T-helper 1 cell treated with Interleukin-12 subunit alpha and Interleukin-12 subunit beta and Interleukin-4 antibody, amounts not matched to agents 30 μg/mL and 1 μg/mL, for 36 hours (primary cell): ENCODE measurements around the gene PLEKHM2.

ENCODE experiments used
- H3K27ac Mint-ChIP-seq: one replicate; pipeline ENCODE4 v1.8.0; 2021; ENCODE audit warnings: mild to moderate bottlenecking, mixed read lengths
- H3K27me3 Mint-ChIP-seq: one replicate; pipeline ENCODE4 v1.8.0; 2021; ENCODE audit warnings: low read depth, mixed read lengths
- H3K36me3 Mint-ChIP-seq: one replicate; pipeline ENCODE4 v1.8.0; 2021; ENCODE audit warnings: low read depth, mixed read lengths
- H3K4me1 Mint-ChIP-seq: one replicate; pipeline ENCODE4 v1.8.0; 2021; ENCODE audit warnings: low read depth, mixed read lengths
- H3K4me3 Mint-ChIP-seq: one replicate; pipeline ENCODE4 v1.8.0; 2021; ENCODE audit warnings: mild to moderate bottlenecking, moderate library complexity, mixed read lengths
- H3K9me3 Mint-ChIP-seq: one replicate; pipeline ENCODE4 v1.8.0; 2021; ENCODE audit warnings: mixed read lengths

PLEKHM2 gene

GRCh38 chr1:15663925-15664324 lies 20.2 kb upstream of the PLEKHM2 start:
- Mint-ChIP-seq H3K36me3 (peaks cover 32% of the 10 kb centered on the region), H3K4me3 (no peak overlapping the region), H3K9me3 (no peaks in the 10 kb centered on the region), H3K4me1 (no peaks in the 10 kb centered on the region), H3K27me3 (no peaks in the 10 kb centered on the region), H3K27ac (no peak overlapping the region)

- Mint-ChIP-seq H3K9me3 (no peaks in the 10 kb centered on the region), H3K27me3 (no peaks in the 10 kb centered on the region), H3K27ac (no peak overlapping the region), H3K4me1 (no peaks in the 10 kb centered on the region), H3K36me3 (peaks cover 6% of the 10 kb centered on the region), H3K4me3 (no peak overlapping the region)
Observed at GRCh38 chr1:15667362-15667761, 16.8 kb upstream of the PLEKHM2 start.

GRCh38 chr1:15668089-15668754 lies 15.9 kb upstream of the PLEKHM2 start:
- Mint-ChIP-seq H3K27me3 (no peaks in the 10 kb centered on the region), H3K36me3 (peaks cover 2% of the 10 kb centered on the region), H3K27ac (no peak overlapping the region), H3K9me3 (no peaks in the 10 kb centered on the region), H3K4me3 (no peak overlapping the region), H3K4me1 (no peaks in the 10 kb centered on the region)

- Mint-ChIP-seq H3K9me3 (no peaks in the 10 kb centered on the region), H3K36me3 (peaks cover 2% of the 10 kb centered on the region), H3K4me1 (no peaks in the 10 kb centered on the region), H3K4me3 (no peak overlapping the region), H3K27ac (no peak overlapping the region), H3K27me3 (no peaks in the 10 kb centered on the region)
Observed at GRCh38 chr1:15669074-15669473, 15.0 kb upstream of the PLEKHM2 start.

- no peaks in the 10 kb centered on the region for H3K9me3 Mint-ChIP-seq
- H3K36me3 Mint-ChIP-seq, result peaks cover 2% of the 10 kb centered on the region
- H3K27me3 Mint-ChIP-seq, result no peaks in the 10 kb centered on the region
- H3K27ac Mint-ChIP-seq, result no peak overlapping the region
- no peak overlapping the region for H3K4me3 Mint-ChIP-seq
- no peaks in the 10 kb centered on the region for H3K4me1 Mint-ChIP-seq
Observed at GRCh38 chr1:15669864-15670263, 14.3 kb upstream of the PLEKHM2 start.

- Mint-ChIP-seq H3K9me3 (no peaks in the 10 kb centered on the region), H3K27ac (no peak overlapping the region), H3K36me3 (peaks cover 2% of the 10 kb centered on the region), H3K27me3 (no peaks in the 10 kb centered on the region), H3K4me3 (no peak overlapping the region), H3K4me1 (no peaks in the 10 kb centered on the region)
Observed at GRCh38 chr1:15671430-15671829, 12.7 kb upstream of the PLEKHM2 start.

- Mint-ChIP-seq H3K4me1 (peaks cover 3% of the 10 kb centered on the region), H3K27ac (no peak overlapping the region), H3K27me3 (no peaks in the 10 kb centered on the region), H3K36me3 (no peaks in the 10 kb centered on the region), H3K4me3 (no peak overlapping the region), H3K9me3 (no peaks in the 10 kb centered on the region)
Observed at GRCh38 chr1:15674386-15675159, 9.5 kb upstream of the PLEKHM2 start.

- no peaks in the 10 kb centered on the region for H3K9me3 Mint-ChIP-seq
- no peaks in the 10 kb centered on the region for H3K36me3 Mint-ChIP-seq
- peaks cover 3% of the 10 kb centered on the region for H3K4me1 Mint-ChIP-seq
- H3K27me3 Mint-ChIP-seq, result no peaks in the 10 kb centered on the region
- H3K4me3 Mint-ChIP-seq, result no peak overlapping the region
- no peak overlapping the region for H3K27ac Mint-ChIP-seq
Observed at GRCh38 chr1:15676010-15676409, 8.1 kb upstream of the PLEKHM2 start.

GRCh38 chr1:15676688-15677661 lies 7.1 kb upstream of the PLEKHM2 start:
- H3K4me3 Mint-ChIP-seq, result no peak overlapping the region
- H3K36me3 Mint-ChIP-seq, result no peaks in the 10 kb centered on the region
- H3K27ac Mint-ChIP-seq, result no peak overlapping the region
- no peaks in the 10 kb centered on the region for H3K9me3 Mint-ChIP-seq
- peaks cover 3% of the 10 kb centered on the region for H3K4me1 Mint-ChIP-seq
- H3K27me3 Mint-ChIP-seq, result no peaks in the 10 kb centered on the region

GRCh38 chr1:15678578-15678977 lies 5.5 kb upstream of the PLEKHM2 start:
- Mint-ChIP-seq H3K27me3 (no peaks in the 10 kb centered on the region), H3K4me3 (no peak overlapping the region), H3K4me1 (peaks cover 6% of the 10 kb centered on the region), H3K9me3 (no peaks in the 10 kb centered on the region), H3K36me3 (no peaks in the 10 kb centered on the region), H3K27ac (no peak overlapping the region)

GRCh38 chr1:15680131-15680530 lies 4.0 kb upstream of the PLEKHM2 start:
- H3K36me3 Mint-ChIP-seq, result no peaks in the 10 kb centered on the region
- no peak overlapping the region for H3K27ac Mint-ChIP-seq
- H3K27me3 Mint-ChIP-seq, result no peaks in the 10 kb centered on the region
- H3K4me3 Mint-ChIP-seq, result no peak overlapping the region
- no peaks in the 10 kb centered on the region for H3K9me3 Mint-ChIP-seq
- H3K4me1 Mint-ChIP-seq, result peaks cover 8% of the 10 kb centered on the region

- Mint-ChIP-seq H3K4me1 (peaks cover 13% of the 10 kb centered on the region), H3K9me3 (no peaks in the 10 kb centered on the region), H3K4me3 (no peak overlapping the region), H3K36me3 (no peaks in the 10 kb centered on the region), H3K27ac (no peak overlapping the region), H3K27me3 (no peaks in the 10 kb centered on the region)
Observed at GRCh38 chr1:15680561-15681348, 3.4 kb upstream of the PLEKHM2 start.

- H3K27me3 Mint-ChIP-seq, result no peaks in the 10 kb centered on the region
- H3K27ac Mint-ChIP-seq, result no peak overlapping the region
- H3K4me3 Mint-ChIP-seq, result peak overlapping the region; percentile 44
- no peaks in the 10 kb centered on the region for H3K36me3 Mint-ChIP-seq
- no peaks in the 10 kb centered on the region for H3K9me3 Mint-ChIP-seq
- H3K4me1 Mint-ChIP-seq, result peaks cover 17% of the 10 kb centered on the region
Observed at GRCh38 chr1:15681349-15682292, 2.5 kb upstream of the PLEKHM2 start.
